OCI-M2 (cell line): ENCODE data around the gene ZNF445.
"Not testable (repeated sequence)": the region's sequence is repeated elsewhere in the genome, so short reads cannot be mapped to it uniquely, and the experiment has no call there.

Experiments used
- DNase-seq: peaks from one replicate; lab custom pipeline; 2025; ENCODE audit not compliant: unreplicated experiment; lab: John Stamatoyannopoulos, UW

The ZNF445 gene

GRCh38 chr3:44409640-44410410, 67.6 kb downstream of the ZNF445 start:
- no peak for DNase-seq

DNA sequence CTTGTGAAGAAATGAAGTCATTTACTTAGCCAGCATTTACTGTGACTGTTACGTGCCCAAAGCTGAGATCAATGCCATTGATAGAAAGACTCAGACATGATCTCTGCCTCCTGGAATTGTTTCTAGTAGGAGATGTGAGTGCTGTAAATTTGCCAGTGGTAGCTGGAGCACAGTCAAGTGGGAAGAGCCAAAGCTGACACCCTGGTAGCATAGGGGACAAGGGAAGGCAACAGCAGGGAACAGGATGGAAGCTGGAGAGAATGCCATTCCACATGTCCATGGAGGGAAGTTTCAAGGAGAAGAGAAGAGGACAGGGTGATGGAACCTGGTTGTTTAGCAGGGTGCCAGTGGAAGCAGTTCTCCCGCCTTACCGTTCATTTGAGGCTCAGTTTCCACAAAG, 74.9 kb downstream of the ZNF445 start:
- no peak for DNase-seq

DNA sequence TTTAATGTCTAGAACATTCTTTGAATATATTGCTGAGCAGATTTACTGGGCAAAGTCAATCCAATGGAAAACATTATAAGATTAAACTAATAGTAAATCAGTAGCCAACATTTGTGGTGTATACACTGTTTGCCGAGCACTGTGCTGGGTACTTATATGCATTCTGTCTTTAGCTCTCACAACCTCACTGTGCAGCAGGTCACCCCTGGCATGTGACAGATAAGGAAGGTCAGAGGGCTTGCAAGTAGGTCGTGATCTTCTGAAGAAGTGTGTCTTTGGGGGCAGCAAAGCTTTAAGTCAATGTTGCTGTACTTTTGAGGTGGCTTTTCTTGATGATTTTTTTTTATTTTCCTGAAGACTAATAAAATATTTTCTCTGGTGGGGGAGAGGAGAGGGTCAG, 76.7 kb downstream of the ZNF445 start:
- DNase-seq: no peak

GRCh38 chr3:44398853-44399252, 78.6 kb downstream of the ZNF445 start:
- no peak for DNase-seq

DNA sequence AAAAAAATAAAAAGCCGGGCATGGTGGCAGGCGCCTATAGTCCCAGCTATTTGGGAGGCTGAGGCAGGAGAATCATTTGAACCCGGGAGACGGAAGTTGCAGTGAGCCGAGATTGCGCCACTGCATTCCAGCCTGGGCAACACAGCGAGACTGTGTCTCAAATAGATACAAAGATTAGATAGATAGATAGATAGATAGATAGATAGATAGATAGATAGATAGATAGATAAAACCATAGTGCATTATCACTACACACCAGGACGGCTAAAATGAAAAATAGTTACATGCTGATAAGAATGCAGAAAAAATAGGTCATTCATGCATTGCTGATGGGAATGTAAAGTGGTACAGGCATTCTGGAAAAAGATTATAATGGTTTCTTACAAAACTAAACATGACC, 79.2 kb downstream of the ZNF445 start:
- not testable (repeated sequence) for DNase-seq

- no peak for DNase-seq
Observed at GRCh38 chr3:44396200-44397171, 81.0 kb downstream of the ZNF445 start.

GRCh38 chr3:44395714-44396113, 81.8 kb downstream of the ZNF445 start:
- DNase-seq: no peak

- DNase-seq: no peak
Observed at GRCh38 chr3:44392489-44392888, 85.0 kb downstream of the ZNF445 start.

GRCh38 chr3:44387404-44387803, 90.1 kb downstream of the ZNF445 start:
- DNase-seq: no peak
